Retina (tissue), 1 donor: ENCODE measurements around the gene SPATS1.

Experiments
- DNase-seq: peaks from one replicate; pipeline ENCODE4 v3.0.0-alpha.2; 2016

Gene SPATS1

DNA sequence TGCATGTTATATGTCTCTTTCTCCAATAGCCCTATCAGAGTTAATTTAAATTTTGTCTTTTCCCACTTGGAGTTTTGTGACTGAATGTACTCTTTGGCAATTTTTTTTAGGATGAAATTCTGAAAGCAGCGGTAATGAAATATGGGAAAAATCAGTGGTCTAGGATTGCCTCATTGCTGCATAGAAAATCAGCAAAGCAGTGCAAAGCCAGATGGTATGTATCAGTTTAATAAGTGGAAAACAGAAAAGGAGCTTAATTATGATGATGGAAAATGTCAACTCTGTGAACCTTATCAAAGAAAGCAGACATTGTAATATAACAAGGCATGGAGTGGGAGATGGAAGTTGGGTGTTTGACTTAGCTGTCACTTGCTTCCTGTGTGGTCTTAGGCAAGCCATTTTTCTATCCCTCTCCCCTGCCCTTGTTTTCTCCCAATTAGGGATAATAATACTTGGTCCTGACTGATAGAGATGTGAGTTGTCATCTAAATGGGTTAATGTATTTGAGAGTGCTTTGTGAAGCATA is 47.8 kb downstream of the SPATS1 start:
- peak; percentile 63 for DNase-seq
